Measurements from ENCODE around the gene DIAPH1.
A peak's percentile ranks its signal among the peaks of the same experiment; 100 is the strongest.

Gene DIAPH1

DNA sequence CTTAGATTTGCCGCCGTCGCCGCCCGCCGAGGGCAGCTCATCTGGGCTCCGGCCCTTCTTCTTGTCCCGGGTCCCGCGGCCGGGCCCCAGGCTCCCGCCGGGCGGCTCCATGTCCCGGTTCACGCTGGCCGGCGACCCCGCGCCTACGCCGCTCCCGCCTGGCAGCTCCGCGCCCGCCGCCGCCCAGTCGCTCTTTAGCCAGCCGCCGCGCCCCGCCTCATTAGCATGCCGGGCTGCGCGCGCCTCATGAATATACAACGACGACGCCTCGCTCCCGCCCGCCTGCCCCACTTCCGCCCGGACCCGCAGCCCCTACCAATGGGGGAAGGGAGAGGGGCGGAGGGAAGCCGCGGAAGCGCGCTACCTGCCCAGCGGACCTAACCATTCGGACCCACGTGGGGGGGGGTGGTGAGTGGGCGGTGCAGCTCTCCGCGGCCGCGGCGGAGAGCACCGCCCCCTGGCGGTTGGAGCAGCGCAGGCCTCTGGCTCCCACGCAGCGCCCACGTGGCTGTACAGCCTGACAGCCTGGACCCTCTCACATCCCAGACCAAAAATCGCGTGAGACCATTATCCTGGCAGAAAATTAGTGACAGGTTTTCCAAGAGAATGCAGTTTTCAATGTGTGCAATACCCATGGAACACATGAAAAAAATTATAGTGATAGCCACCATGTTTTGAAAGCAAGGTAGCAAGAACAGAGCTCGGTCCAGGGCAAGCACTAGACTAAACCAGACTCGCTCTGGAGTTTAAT lies at the start of gene DIAPH1:
TSS of gene DIAPH1 (minus strand) at position 197 of the 751 bp plus-strand sequence. CDS start at position 111, 86 bp downstream.
- peak; percentile 86 for DNase-seq

DNA sequence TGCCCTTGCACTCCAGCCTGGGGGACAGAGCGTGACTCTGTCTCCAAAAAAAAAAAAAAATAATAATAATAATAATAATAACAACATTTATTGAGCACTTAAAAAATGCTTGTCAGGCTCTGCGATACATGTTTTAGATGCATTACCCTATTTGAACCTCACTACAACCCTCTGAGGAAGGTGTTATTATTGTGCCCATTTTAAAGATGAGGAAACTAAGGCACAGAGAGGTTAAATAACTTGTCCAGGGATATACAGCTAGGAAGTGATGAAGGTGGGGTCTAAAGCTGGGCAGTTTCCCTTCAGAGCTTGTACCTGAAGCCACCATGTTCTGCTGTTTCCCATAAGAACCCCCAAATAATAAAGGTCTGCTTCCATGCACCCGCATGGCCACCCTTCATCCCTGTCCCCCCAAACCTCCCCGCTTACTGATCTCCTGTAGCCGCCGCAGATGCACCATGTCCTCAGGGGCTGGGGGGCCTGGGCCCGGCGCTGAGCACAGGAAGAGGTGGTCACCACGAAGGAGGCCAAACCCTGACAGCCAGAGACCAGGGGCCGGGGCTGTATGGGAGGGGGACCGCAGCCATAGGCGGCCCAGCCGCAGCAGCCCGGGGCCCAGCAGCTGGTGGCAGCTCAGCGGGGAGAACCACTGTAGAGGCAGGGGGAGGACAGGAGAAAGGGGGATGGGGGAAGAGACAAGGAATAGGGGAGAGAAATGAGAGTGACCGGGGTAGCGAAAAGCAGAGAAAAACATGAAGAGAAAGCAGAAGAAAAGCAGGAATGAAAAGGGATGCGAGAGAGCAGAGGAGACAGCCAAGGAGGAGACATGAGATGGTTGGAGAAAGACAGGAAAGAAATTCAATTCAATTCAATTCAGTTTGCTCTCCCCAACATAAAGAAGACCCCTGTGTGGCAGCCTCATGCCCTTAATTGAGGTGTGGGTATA lies 47.5 kb upstream of the DIAPH1 start:
- no peak for DNase-seq

GRCh38 chr5:141664733-141665461 lies 46.1 kb upstream of the DIAPH1 start:
- DNase-seq, result no peak

GRCh38 chr5:141663506-141663905 lies 44.7 kb upstream of the DIAPH1 start:
- DNase-seq, result no peak

GRCh38 chr5:141662028-141662427 lies 43.2 kb upstream of the DIAPH1 start:
- DNase-seq, result no peak

- DNase-seq, result no peak
These were observed 39.2 kb upstream of the DIAPH1 start for GRCh38 chr5:141657937-141658545.

- DNase-seq, result no peak
These were observed 38.6 kb upstream of the DIAPH1 start for GRCh38 chr5:141657404-141657803.

- DNase-seq, result no peak
These were observed 37.6 kb upstream of the DIAPH1 start for GRCh38 chr5:141656396-141656795.

DNA sequence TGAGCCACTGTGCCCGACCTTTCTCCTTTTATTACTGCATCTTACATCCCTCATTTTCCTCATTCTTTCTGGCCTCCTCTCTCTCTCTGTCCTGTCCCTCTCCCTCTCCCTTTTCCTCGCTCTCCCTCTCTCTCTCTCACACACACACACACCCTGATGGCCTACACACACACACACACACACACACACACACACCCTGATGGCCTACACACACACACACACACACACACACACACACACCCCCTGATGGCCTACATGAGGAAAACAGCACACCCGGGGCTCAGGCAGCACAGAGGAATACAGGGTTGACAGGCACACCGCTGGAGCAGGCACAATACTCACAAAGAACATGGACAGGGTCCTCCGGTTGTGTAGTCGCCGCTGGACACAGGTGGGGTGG lies 36.2 kb upstream of the DIAPH1 start:
- no peak for DNase-seq

- no peak for DNase-seq
These were observed 35.5 kb upstream of the DIAPH1 start for GRCh38 chr5:141654298-141654697.

DNA sequence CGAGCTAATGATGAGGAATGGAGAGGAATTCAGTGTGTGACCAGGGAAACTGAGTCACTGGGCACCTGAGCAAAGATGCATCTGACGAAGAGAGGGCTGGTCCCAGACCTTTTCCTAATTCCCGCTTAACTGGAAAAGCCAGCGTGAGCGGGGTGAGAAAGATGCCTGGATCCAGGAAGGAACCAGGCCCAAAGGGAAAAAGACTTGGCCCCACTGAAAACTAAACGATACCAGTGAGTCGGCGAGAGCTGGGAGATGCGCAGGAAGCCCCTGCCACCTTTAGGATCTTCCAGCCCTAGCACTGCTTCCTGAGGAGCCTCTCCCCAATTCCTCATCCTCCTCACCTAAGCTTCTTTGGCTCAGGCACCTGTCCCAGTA lies 32.9 kb upstream of the DIAPH1 start:
- no peak for DNase-seq

DNA sequence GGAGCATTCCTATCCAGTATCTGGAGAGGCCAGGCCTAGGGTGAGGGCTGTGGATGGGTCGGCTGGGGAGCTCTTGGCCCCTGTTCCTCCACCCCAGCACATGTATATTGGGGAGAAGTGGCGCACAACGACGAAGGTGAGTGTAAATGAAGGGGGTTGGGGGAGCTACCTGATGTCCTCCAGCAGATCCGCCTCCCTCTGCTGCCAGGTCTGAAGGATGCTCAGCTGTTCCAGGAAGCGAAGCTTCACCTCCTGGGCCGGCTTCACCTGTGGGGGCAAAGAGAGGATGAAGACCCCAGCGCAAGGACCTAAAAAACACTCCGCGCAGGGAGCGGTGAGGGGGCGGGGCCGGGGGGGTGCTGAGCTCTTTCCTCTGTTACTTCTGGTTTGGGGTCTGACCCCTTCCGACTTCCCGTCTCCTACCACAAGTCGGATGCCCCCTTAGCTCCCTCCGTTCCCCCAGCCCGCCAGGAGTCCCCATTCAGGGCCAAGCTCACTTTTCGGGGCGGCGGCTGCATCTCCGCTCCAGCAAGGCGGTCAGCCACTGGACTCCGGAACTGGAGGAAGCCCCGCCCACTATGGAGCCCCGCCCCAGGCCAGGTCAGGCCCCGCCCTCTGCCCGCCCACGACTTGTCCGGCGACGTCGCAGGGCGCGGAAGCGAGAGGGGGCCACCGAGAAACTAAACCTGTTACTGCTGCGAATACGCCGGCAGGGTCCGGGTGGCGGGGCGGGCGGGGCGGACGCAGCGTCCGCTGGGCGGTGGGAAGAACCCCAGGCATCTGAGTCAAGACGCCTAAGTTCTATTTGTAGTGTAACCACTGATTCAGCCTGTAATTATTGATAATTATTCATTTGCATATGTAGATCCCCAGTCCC lies 32.3 kb upstream of the DIAPH1 start, which contains the start of gene FCHSD1:
TSS of gene FCHSD1 (minus strand) at position 568 of the 877 bp plus-strand sequence. CDS start at position 518, 50 bp downstream.
- no peak for DNase-seq

DNA sequence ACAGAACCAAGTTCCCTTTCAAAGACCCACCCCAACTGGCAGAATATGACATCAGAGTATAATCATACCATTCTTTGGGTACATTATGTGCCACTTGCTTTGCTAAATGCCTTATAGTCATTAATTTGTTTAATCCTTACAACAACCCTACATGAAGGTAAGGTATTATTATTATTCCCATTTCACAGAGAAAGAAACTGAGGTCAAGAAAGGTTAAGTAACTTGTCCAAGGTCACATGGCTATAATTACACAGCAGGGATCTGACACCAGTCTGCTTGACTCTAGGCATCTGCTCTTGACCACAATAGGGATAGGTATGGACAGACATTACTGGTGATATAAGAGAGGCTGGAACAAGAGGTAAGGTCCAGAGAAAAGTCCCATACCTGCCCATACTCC lies 31.2 kb upstream of the DIAPH1 start:
- no peak for DNase-seq

DNA sequence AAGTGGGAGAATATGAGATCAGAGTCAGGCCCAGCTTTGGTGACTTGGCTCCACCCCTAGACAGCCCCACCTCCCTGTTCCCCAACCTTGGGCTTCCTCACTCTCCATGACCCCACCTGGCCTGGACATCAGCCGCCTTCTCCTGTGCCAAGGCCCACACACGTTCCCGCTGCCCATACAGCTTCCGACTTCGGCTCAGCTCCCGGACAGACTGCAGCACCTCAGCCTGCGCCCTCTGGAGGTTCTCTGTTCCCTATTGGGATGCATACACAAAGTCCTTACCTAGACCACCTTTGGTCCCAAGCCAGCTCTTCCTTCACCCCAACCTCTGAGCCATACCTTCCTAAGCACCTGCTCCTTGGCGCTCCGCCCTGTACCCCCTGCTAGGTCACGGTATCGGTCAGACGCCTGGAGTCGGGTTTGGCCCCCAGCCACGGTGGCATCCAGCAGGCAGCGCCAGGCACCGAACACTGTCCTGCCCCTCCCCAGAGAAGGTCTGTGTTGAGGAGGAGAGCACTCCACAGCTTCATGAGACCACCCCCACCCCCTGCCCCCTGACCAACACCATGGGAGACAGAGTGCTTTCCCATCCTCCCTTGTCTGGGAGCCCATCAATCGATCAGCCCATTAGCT lies 30.4 kb upstream of the DIAPH1 start:
- no peak for DNase-seq

- DNase-seq, result no peak
These were observed 29.1 kb upstream of the DIAPH1 start for GRCh38 chr5:141647851-141648250.

GRCh38 chr5:141647242-141647641 lies 28.4 kb upstream of the DIAPH1 start:
- DNase-seq, result no peak

DNA sequence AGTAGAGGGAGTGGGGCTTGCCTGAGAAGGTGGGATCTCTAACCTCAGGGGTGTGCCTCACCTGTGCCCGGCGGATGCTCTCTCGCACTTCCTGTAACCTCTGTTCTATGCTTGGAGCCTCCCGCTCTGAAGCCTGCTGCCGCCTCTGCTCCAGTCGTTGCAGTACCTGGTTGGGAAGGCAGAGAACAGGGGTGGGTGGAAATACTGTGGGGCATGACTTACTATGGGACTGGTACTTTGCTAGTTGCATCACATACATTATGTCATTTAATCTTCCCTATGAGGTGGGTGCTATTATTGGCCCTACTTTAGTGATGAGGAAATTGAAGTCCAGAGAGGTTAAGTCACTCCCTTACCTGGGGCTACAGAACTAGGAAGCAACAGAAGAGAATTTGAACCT lies 27.2 kb upstream of the DIAPH1 start:
- no peak for DNase-seq

DNA sequence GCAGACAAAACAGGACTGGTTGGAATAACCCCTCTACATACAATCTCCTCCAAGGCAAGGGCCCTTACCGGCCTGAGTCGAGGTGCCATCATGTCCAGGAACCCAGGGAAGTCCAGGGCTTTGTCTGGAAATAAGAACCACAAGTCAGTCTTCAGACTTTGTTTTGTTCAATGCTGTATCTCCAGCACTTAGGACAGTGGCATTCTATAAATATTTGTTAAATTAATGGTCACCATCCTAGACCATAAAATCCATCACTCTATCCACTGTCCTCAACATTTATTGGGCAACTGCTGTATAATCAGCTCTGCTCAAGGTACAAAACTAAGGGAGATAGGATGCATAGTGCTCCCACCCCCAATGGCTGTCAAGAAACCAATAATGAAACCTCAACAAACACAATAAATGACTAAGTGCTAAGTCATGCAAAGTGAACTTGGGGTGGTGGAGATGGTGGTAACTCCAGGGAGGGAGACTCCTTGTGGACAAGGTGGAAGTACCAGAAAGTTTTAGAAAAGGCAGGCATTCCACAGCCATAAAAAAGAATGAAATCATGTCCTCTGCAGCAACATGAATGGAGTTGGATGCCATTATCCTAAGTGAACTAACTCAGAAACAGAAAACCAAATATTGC lies 23.0 kb upstream of the DIAPH1 start:
- DNase-seq, result no peak

DNA sequence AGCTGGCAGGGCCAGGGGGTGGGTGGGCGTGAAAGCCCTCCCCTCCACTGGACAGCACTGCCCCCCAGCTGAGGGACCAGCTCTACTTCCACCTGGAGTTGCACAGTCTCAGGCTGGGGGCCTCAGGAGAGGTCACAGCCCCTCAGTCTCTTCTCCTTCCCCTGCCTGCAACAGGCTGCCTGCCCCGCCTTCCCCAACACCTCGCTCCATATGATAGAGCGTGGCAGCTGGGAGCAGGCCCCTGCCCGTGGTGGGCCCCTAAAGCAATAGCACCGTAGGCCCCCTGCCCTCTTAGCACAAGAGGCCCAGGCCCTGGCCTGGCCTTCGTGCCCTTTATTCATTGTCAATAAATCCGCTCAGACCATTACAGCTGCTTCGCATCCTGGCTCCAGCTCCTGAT lies 21.9 kb upstream of the DIAPH1 start:
- DNase-seq, result no peak

- no peak for DNase-seq
These were observed 21.2 kb upstream of the DIAPH1 start for GRCh38 chr5:141640051-141640415.
